GM10266 (cell line): ENCODE results near the gene WDR26.

Experiments used
- DNase-seq: peaks from one replicate; pipeline ENCODE4 v3.0.0; 2012; ENCODE audit errors: extremely low spot score
- TF ChIP-seq, protein P1 (sequence below): IDR thresholded peaks from 2 replicates; pipeline ENCODE4 v1.5.1; 2012; ENCODE audit warnings: mild to moderate bottlenecking, low read depth; ENCODE audit not compliant: control insufficient read depth, insufficient read depth; ENCODE audit errors: missing control alignments

Gene WDR26

DNA sequence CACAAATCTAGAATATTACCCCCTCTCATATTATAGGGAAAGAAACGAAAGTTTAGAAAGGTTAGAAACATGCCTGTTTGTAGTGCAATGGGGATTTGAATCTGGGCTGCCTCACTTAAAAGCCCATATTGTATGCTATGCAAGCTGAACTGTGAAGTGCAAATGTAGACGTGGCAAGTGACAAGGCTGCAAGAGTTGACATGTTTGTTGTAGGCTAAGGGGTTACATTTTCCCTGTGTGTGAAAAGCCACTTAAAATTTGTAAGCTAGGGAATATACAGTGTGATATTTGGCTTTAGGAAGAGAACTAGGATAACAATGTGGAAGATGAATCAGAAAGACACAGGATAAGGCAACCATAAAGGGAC, 29.0 kb downstream of the WDR26 start:
- TF ChIP-seq, protein P1, sequence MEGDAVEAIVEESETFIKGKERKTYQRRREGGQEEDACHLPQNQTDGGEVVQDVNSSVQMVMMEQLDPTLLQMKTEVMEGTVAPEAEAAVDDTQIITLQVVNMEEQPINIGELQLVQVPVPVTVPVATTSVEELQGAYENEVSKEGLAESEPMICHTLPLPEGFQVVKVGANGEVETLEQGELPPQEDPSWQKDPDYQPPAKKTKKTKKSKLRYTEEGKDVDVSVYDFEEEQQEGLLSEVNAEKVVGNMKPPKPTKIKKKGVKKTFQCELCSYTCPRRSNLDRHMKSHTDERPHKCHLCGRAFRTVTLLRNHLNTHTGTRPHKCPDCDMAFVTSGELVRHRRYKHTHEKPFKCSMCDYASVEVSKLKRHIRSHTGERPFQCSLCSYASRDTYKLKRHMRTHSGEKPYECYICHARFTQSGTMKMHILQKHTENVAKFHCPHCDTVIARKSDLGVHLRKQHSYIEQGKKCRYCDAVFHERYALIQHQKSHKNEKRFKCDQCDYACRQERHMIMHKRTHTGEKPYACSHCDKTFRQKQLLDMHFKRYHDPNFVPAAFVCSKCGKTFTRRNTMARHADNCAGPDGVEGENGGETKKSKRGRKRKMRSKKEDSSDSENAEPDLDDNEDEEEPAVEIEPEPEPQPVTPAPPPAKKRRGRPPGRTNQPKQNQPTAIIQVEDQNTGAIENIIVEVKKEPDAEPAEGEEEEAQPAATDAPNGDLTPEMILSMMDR: no peak
- no peak for DNase-seq

DNA sequence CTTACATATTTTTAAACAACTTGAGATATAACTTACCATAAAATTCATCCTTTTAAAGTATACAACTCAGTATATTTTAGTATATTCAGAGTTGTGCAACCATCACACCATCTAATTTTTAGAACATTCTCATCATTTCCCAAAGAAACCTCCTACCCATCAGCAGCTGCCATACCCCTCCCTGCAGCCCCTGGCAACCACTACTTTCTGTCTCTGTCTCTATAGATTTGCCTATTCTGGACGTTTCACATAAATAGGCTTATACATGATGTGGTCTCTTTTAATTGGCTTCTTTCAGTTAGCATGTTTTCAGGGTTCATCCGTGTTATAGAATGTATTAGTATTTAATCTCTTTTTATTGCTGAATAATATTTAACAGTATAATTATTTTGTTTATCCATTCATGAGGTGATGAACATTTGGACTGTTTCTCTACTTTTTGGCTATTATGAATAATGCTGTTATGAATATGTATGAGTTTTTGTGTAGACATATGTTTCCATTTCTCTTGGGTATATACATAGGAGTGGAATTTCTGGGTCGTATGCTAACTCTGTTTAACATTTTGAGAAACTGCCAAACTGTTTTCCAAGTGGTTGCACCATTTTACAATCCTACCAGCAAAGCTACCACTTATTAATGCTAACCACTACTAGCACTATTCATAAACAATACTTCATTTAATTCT, 29.5 kb downstream of the WDR26 start:
- TF ChIP-seq, protein P1: no peak
- no peak for DNase-seq

DNA sequence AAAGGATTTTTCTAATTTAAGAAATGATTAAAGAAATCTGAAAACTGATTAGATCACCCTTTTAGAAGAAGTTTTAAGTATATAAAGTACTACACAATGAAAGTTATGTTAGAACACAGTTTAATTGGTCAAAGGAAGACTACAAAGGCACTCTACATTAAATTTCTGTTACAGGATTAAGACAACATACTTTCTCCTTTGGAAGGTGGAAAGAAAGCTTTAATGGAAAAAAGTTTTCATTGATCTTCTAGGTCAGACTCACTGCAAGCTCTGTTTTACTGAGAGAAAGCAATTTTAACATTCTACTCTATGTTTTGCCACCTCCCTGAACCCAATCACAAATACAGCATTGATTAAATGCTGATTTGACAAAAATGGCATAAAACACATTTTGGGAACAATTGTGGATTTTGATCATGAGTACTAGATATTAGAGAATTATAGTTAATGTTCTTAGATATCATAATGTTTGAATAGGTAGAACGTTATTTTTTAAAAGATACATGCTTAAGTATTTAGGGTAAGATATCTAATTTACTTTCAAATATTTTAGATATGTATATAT, 32.0 kb downstream of the WDR26 start:
- no peak for DNase-seq
- TF ChIP-seq, protein P1: no peak

DNA sequence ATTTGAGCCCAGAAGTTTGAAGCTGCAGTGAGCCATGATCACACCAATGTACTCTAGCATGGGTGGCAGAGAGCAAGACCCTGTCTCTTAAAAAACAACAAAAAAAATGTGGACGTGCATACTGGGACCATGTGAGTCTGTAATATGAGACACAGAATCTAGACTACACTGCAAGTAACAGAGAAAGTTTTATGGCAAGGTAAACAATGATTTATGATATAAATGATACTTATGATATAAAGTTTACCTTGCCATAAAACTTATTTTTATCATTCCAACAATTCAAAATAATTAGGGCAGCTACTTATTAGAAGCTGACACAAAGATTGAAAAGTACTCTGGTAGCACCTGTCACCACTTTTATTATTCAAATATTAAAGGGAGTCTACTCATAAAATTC, 34.7 kb downstream of the WDR26 start:
- TF ChIP-seq, protein P1: no peak
- no peak for DNase-seq

DNA sequence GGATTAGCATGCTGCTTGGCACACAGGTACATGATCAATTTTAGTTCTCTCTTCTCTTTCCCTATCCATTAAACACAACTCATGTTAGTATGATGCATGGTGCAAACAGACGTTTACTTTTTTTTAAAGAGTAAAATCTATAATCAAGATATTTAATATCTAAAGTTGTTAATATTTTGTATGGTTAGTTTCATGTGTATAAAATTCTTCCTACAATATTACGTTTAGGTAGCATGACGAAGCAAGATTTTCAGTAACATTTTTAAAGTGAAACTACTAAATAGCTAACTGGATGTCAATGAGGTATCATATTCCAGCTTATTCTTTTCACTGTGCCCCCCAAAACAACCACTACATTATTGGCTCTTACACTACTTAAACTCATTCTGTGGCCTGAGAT, 41.3 kb downstream of the WDR26 start:
- DNase-seq: no peak
- TF ChIP-seq, protein P1: no peak

DNA sequence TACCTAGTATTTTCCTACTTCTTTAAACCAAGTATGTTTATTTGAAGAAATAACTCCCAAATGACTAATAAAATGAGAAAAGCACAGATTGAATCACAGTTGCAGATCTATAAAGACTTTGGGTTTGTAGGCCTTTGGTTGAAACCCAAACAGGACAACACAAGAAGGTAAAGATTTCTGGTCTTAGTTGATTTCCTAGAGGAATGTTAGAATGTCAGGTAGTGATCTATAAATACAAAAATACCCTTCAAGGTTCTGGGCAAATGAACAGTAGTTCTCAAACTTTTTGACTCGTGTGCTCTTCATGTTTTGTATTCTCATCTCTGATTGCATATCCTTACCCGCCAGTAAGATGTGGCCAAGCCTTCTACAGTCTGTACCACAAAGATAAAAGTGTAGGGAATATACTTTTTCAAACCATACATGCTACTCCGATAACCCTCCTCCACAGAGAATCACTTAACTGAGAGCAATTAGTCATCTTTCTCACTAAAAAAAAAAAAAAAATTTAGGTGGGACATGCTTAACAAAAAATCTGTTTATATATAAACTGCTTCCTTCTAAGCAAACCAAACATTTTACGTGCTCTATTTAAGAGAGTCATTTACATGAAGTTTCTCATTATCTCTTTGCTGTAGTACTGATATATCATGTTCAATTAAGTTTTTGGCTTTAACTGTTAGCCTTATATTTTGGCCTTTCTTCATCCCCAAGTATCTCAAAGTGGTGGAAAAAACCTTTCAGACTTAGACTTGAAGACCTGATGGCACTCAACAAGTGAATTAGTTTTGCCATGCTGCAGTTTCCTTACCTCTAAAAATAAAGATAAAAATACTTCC, 42.0 kb downstream of the WDR26 start:
- no peak for DNase-seq
- TF ChIP-seq, protein P1: no peak

DNA sequence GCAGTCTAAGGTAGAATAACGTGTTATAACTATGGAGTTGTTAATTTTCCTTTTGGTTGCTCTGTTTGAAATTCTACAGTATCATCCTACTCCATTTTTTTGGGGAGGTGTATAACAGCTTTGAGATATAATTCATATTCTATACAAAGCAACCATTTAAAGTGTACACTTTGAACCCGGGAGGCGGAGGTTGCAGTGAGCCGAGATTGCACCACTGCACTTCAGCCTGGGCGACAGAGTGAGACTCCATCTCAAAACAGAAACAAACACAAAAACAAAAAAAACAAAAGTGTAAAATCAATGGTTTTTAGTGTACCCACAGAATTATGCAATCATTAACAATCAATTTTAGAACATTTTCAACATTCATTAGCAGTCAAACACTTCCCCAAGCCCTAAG, 44.1 kb downstream of the WDR26 start:
- TF ChIP-seq, protein P1: no peak
- DNase-seq: no peak
